ENCODE measurements around the gene SLAMF8. TPM values are rescaled to one million over a fixed set of nuclear protein-coding genes. Genes with fewer than 3 reads are reported as not detected.

SLAMF8 gene
- total and polyA plus RNA-seq, 2 of the 8 experiments (the other 6 are each of a cell fraction or from before 2014, with no cell fraction given), result not detected

DNA sequence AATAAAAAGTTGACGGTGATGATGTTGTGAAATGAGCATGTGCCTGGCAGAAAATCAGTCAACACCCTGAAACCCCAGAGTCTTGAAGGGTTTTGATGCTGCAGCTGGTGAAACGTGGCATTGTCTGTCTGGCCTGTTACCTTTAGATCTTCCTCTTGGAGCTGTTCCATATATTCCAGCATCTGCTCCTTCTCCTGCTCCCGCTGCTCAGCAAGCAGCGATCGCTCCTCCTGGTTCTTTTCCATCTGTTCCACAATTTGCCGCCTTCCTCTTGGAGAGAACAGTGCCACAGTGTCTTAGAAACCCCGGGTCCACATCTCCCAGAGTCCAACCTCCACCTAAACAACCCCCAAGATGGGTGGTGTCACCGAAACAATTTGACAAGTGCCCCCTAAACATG, 57.6 kb downstream of the SLAMF8 start:
- no peak overlapping the region for H3K9ac ChIP-seq (replicated peaks in 1 of 4; ENCODE audit: extremely low read depth in 1 of 4, low read depth in 3 of 4, low read length in 3 of 4)
- POLR2A ChIA-PET (ENCODE audit: partially characterized antibody), result no interaction called here
- DNase-seq (ENCODE audit: low read depth in 1 of 2, low spot score in 2 of 2) (no peak), FAIRE-seq (no peak)
- no peak overlapping the region for H3K4ac ChIP-seq (replicated peaks; ENCODE audit: insufficient read length, low read depth, low read length)
- no peak overlapping the region for H3K4me3 ChIP-seq (ENCODE audit: extremely low read depth in 1 of 4, insufficient read depth in 2 of 4, low read depth in 3 of 4, low read length in 4 of 4)
- no peak overlapping the region for H2BK5ac ChIP-seq (ENCODE audit: low read depth, low read length)
- no peaks in the 10 kb centered on the region for H3K4me1 ChIP-seq (replicated peaks in 1 of 4; ENCODE audit: control insufficient read depth in 3 of 4, insufficient read depth in 4 of 4, low read length in 3 of 4)
- no peak overlapping the region for H2BK12ac ChIP-seq (ENCODE audit: low read depth, low read length)
- no peak overlapping the region for H4K8ac ChIP-seq (ENCODE audit: extremely low read depth, insufficient read depth, low read length)
- no peaks in the 10 kb centered on the region for H3K23me2 ChIP-seq (ENCODE audit: low read depth, low read length)
- no peak overlapping the region for H2BK20ac ChIP-seq (ENCODE audit: low read length)
- H3K36me3 ChIP-seq (ENCODE audit: control insufficient read depth in 2 of 4, insufficient read depth in 4 of 4, low read length in 3 of 4), result no peaks in the 10 kb centered on the region
- H3K79me1 ChIP-seq (ENCODE audit: low read depth, low read length), result no peaks in the 10 kb centered on the region
- H4K91ac ChIP-seq (replicated peaks; ENCODE audit: insufficient read length, low read length), result no peak overlapping the region
- H4K5ac ChIP-seq (ENCODE audit: insufficient read length, low read depth, low read length), result no peak overlapping the region
- H2BK15ac ChIP-seq (ENCODE audit: low read length), result no peak overlapping the region
- no peak overlapping the region for H3K18ac ChIP-seq (ENCODE audit: extremely low read depth, low read length)
- WGBS, 2 experiments (ENCODE audit: extremely low coverage in 1 of 2, insufficient coverage in 1 of 2, insufficient read length in 1 of 2, insufficient replicate concordance in 2 of 2, low coverage in 1 of 2, low lambda C conversion rate in 2 of 2, missing lambda C conversion rate in 1 of 2), result 77% methylated on average over 8 of the region's 8 CpGs; no CpG with 5 or more reads in 1 of the 2 experiments
- no peak overlapping the region for H3K27ac ChIP-seq (ENCODE audit: low read depth, low read length)
- no peak overlapping the region for H2BK120ac ChIP-seq (replicated peaks; ENCODE audit: low read depth, low read length)
- H3K27me3 ChIP-seq (replicated peaks in 1 of 4; ENCODE audit: control insufficient read depth in 3 of 4, extremely low read depth in 1 of 4, insufficient read depth in 3 of 4, low read length in 3 of 4), result no peaks in the 10 kb centered on the region; a peak in 1 of 7 replicates
- CTCF ChIA-PET (ENCODE audit: partially characterized antibody), result interaction anchor here (0.8 to 20.8 kb wide), 4 partner anchors 12 to 109 kb away, joined by 3 to 645 read pairs (median 8); partner anchors contain the start of gene FCRL6
- no peak overlapping the region for H3K23ac ChIP-seq (ENCODE audit: insufficient read length)
- H3K79me2 ChIP-seq (ENCODE audit: control insufficient read depth in 1 of 2, insufficient read depth in 2 of 2, low read length in 2 of 2), result no peaks in the 10 kb centered on the region
- H2AK5ac ChIP-seq (ENCODE audit: low read depth, low read length), result no peak overlapping the region
- no peak overlapping the region for H3K56ac ChIP-seq (replicated peaks; ENCODE audit: insufficient read length, low read depth, low read length)
- H2AFZ ChIP-seq (ENCODE audit: low read length), result no peak overlapping the region
- no peak overlapping the region for H3K14ac ChIP-seq (ENCODE audit: insufficient read length)
- H4K20me1 ChIP-seq (replicated peaks in 1 of 2; ENCODE audit: control insufficient read depth in 1 of 2, insufficient read depth in 2 of 2, low read length in 2 of 2), result no peaks in the 10 kb centered on the region
- no peak overlapping the region for H3K4me2 ChIP-seq (ENCODE audit: insufficient read depth in 1 of 2, low read depth in 2 of 2, low read length in 2 of 2)
- H3K9me3 ChIP-seq (ENCODE audit: insufficient read depth in 2 of 2, low read depth in 1 of 2, low read length in 1 of 2), result no peaks in the 10 kb centered on the region
- TF ChIP-seq, protein P1, sequence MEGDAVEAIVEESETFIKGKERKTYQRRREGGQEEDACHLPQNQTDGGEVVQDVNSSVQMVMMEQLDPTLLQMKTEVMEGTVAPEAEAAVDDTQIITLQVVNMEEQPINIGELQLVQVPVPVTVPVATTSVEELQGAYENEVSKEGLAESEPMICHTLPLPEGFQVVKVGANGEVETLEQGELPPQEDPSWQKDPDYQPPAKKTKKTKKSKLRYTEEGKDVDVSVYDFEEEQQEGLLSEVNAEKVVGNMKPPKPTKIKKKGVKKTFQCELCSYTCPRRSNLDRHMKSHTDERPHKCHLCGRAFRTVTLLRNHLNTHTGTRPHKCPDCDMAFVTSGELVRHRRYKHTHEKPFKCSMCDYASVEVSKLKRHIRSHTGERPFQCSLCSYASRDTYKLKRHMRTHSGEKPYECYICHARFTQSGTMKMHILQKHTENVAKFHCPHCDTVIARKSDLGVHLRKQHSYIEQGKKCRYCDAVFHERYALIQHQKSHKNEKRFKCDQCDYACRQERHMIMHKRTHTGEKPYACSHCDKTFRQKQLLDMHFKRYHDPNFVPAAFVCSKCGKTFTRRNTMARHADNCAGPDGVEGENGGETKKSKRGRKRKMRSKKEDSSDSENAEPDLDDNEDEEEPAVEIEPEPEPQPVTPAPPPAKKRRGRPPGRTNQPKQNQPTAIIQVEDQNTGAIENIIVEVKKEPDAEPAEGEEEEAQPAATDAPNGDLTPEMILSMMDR (IDR thresholded peaks at IDR 0.05; ENCODE audit: control extremely low read depth in 1 of 3, insufficient read depth in 1 of 3, low read depth in 1 of 3, low read length in 3 of 3), result no peak
- TF ChIP-seq JUN (IDR thresholded peaks at IDR 0.05; ENCODE audit: low read depth, low read length), result no peak
- no peak for TF ChIP-seq YY1 (IDR thresholded peaks at IDR 0.05; ENCODE audit: low read depth, low read length)
- no peak for TF ChIP-seq ZNF274 (IDR thresholded peaks at IDR 0.05; ENCODE audit: borderline replicate concordance, extremely low read depth, low read length)
- TF ChIP-seq CHD1 (IDR thresholded peaks at IDR 0.05; ENCODE audit: low read depth, low read length), result no peak
- no peak for TF ChIP-seq EP300 (IDR thresholded peaks at IDR 0.05; ENCODE audit: borderline replicate concordance in 1 of 2, low read depth in 2 of 2, low read length in 2 of 2)
- TF ChIP-seq SIN3A (conservative IDR thresholded peaks at IDR 0.05 in 1 of 2, IDR thresholded peaks at IDR 0.05 in 1 of 2; ENCODE audit: low read depth in 1 of 2, low read length in 2 of 2), result no peak
- TF ChIP-seq SP1 (IDR thresholded peaks at IDR 0.05; ENCODE audit: low read depth, low read length), result no peak
- no peak for TF ChIP-seq POU5F1 (IDR thresholded peaks at IDR 0.05; ENCODE audit: low read depth, low read length)
- TF ChIP-seq CREB1 (IDR thresholded peaks at IDR 0.05), result no peak
- TF ChIP-seq RXRA (IDR thresholded peaks at IDR 0.05; ENCODE audit: insufficient read depth, low read depth, low read length), result no peak
- no peak for TF ChIP-seq SP2 (IDR thresholded peaks at IDR 0.05; ENCODE audit: low read length)
- no peak for TF ChIP-seq SUZ12 (IDR thresholded peaks at IDR 0.05; ENCODE audit: low read length)
